ENCODE data around the gene CLCA2.

GRCh38 chr1:86377341-86377740 lies 46.6 kb upstream of the CLCA2 start:
- no peak for TF ChIP-seq CTCF (conservative IDR thresholded peaks at IDR 0.05; ENCODE audit: low read length)
- no peak for TF ChIP-seq EZH2phosphoT487 (IDR thresholded peaks at IDR 0.05; ENCODE audit: borderline replicate concordance)
